Endodermal cell (in vitro differentiated cells): ENCODE measurements around the gene EIF4E2. TPM values are rescaled to one million over a fixed set of nuclear protein-coding genes. Genes with fewer than 3 reads are reported as not detected.
A peak's percentile ranks its signal among the peaks of the same experiment; 100 is the strongest.

Source experiments
- DNase-seq: peaks from one replicate; pipeline ENCODE4 v3.0.0-alpha.2; 2017
- H3K27ac ChIP-seq: 2 replicates; pipeline ENCODE4 v1.5.1; 2013; ENCODE audit warnings: mild to moderate bottlenecking, low read depth, low read length, moderate library complexity
- H3K27me3 ChIP-seq: 2 replicates; pipeline ENCODE4 v1.6.1; 2013; ENCODE audit warnings: mild to moderate bottlenecking, low read length, moderate library complexity; ENCODE audit not compliant: insufficient read depth, control insufficient read depth, poor library complexity, severe bottlenecking
- H3K36me3 ChIP-seq: 2 replicates; pipeline ENCODE4 v1.7.0; 2013; ENCODE audit warnings: mild to moderate bottlenecking, low read length, moderate library complexity; ENCODE audit not compliant: control insufficient read depth, insufficient read depth
- H3K4me1 ChIP-seq: one replicate; pipeline ENCODE4 v1.7.0; 2013; ENCODE audit warnings: low read length; ENCODE audit not compliant: control insufficient read depth, insufficient read depth
- H3K4me3 ChIP-seq: 2 replicates; pipeline ENCODE4 v1.5.1; 2013; ENCODE audit warnings: mild to moderate bottlenecking, low read length, moderate library complexity
- H3K9ac ChIP-seq: 2 replicates; pipeline ENCODE4 v1.6.1; 2013; ENCODE audit warnings: mild to moderate bottlenecking, low read length, moderate library complexity; ENCODE audit not compliant: poor library complexity, severe bottlenecking; ENCODE audit errors: extremely low read depth
- H3K9me3 ChIP-seq: 2 replicates; pipeline ENCODE4 v1.6.1; 2013; ENCODE audit warnings: mild to moderate bottlenecking, low read length, moderate library complexity; ENCODE audit not compliant: control insufficient read depth
- H3K27ac Mint-ChIP-seq: 2 replicates; pipeline ENCODE4 v1.8.0; 2020; ENCODE audit warnings: mixed read lengths
- H3K27me3 Mint-ChIP-seq: 2 replicates; pipeline ENCODE4 v1.8.0; 2021; ENCODE audit warnings: mild to moderate bottlenecking, mixed read lengths; ENCODE audit not compliant: insufficient read depth
- H3K36me3 Mint-ChIP-seq: 2 replicates; pipeline ENCODE4 v1.8.0; 2020; ENCODE audit warnings: low read depth, mixed read lengths
- H3K4me1 Mint-ChIP-seq: 2 replicates; pipeline ENCODE4 v1.8.0; 2020; ENCODE audit warnings: mixed read lengths
- H3K4me3 Mint-ChIP-seq: 2 replicates; pipeline ENCODE4 v1.8.0; 2020; ENCODE audit warnings: mild to moderate bottlenecking, moderate library complexity, mixed read lengths
- H3K9me3 Mint-ChIP-seq: 2 replicates; pipeline ENCODE4 v1.8.0; 2020; ENCODE audit warnings: mild to moderate bottlenecking, mixed read lengths
- WGBS, 2 experiments: methylation state at CpG; one replicate each; pipeline versions ENCODE4 v1.1.5 to v1.1.7; 2013; ENCODE audit warnings: missing lambda C conversion rate in 2 of 2, mixed read lengths in 1 of 2; ENCODE audit not compliant: insufficient coverage in 1 of 2, insufficient read length in 1 of 2; 5-methylcytosine and 5-hydroxymethylcytosine counted together
- total RNA-seq, 2 donors: library from RNA; stranded (reverse); fragmentation: NEBNext Ultra II Directional in 1 of 2; extraction: Animal tissue kit (Norgen Biotek cat#: 25700) in 1 of 2; gene quantifications; 2 replicates in 1 of 2; 3 replicates in 1 of 2; pipeline ENCODE4 v1.2.1, GENCODE V29; 2021
- TF ChIP-seq, protein P1 (sequence below): fragments of 200-600 bp; sonication (generic); conservative IDR thresholded peaks from 2 replicates; pipeline ENCODE4 v1.5.0; 2021; ENCODE audit warnings: antibody characterized with exemption, mild to moderate bottlenecking

EIF4E2 gene
- total RNA-seq, 2 donors from 2014 or later, result 105 to 116 TPM

DNA sequence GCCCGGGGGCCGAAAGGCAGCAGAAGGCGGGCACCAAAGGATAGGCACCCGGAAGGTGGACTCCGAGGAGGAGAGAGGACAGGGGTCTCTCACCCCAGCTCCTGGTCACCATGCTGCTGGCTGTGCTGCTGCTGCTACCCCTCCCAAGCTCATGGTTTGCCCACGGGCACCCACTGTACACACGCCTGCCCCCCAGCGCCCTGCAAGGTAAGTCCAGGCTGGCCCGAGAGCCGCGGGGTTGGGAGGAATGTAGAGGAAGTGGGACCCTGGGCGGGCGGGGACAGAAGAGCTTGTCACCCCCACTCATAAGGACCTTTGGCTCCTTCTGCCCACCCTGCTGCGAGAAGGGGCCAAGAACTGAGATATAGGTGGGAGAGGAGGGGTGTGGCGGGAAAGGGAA lies 30.0 kb upstream of the EIF4E2 start:
- Histone ChIP-seq H3K27ac (no peak overlapping the region), H3K36me3 (no peaks in the 10 kb centered on the region), H3K4me1 (no peaks in the 10 kb centered on the region), H3K4me3 (no peak overlapping the region), H3K9ac (no peak overlapping the region), H3K9me3 (no peaks in the 10 kb centered on the region), H3K27me3 (peaks cover 55% of the 10 kb centered on the region)
- Mint-ChIP-seq H3K4me3 (no peak overlapping the region), H3K27me3 (peaks cover 46% of the 10 kb centered on the region), H3K9me3 (no peaks in the 10 kb centered on the region), H3K4me1 (peaks cover 3% of the 10 kb centered on the region), H3K36me3 (no peaks in the 10 kb centered on the region), H3K27ac (no peak overlapping the region)
- WGBS, 2 experiments, result 87 to 100% methylated on average over 6 to 15 of the region's 15 CpGs
- DNase-seq, result peak; percentile 48
- TF ChIP-seq, protein P1, sequence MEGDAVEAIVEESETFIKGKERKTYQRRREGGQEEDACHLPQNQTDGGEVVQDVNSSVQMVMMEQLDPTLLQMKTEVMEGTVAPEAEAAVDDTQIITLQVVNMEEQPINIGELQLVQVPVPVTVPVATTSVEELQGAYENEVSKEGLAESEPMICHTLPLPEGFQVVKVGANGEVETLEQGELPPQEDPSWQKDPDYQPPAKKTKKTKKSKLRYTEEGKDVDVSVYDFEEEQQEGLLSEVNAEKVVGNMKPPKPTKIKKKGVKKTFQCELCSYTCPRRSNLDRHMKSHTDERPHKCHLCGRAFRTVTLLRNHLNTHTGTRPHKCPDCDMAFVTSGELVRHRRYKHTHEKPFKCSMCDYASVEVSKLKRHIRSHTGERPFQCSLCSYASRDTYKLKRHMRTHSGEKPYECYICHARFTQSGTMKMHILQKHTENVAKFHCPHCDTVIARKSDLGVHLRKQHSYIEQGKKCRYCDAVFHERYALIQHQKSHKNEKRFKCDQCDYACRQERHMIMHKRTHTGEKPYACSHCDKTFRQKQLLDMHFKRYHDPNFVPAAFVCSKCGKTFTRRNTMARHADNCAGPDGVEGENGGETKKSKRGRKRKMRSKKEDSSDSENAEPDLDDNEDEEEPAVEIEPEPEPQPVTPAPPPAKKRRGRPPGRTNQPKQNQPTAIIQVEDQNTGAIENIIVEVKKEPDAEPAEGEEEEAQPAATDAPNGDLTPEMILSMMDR, result no peak

DNA sequence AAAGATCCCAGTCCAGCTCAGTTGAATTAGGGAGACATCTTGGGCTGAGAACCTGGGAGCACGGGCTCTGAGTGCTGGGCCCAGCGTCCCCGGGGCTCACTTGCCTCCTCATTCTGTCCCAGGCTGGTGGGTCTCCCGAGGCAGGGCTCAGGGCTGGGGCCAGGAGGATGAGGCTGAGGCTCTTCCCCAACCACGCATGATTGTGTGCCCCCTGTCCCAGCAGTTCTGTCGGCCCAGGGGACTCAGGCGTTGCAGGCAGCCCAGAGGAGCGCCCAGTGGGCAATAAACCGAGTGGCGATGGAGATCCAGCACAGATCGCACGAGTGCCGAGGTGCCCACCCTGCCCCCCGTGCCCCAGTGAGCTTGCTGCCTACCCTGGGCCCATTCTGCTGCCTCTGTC lies 29.4 kb upstream of the EIF4E2 start:
- no peaks in the 10 kb centered on the region for H3K9me3 ChIP-seq
- no peaks in the 10 kb centered on the region for H3K36me3 ChIP-seq
- TF ChIP-seq, protein P1, result no peak
- no peak overlapping the region for H3K4me3 ChIP-seq
- H3K27me3 ChIP-seq, result peaks cover 55% of the 10 kb centered on the region
- H3K9ac ChIP-seq, result no peak overlapping the region
- DNase-seq, result no peak
- WGBS, 2 experiments, result 88% methylated on average over 11 to 14 of the region's 14 CpGs
- Mint-ChIP-seq H3K27me3 (peaks cover 47% of the 10 kb centered on the region), H3K36me3 (no peaks in the 10 kb centered on the region), H3K4me3 (no peak overlapping the region), H3K27ac (no peak overlapping the region), H3K4me1 (peaks cover 3% of the 10 kb centered on the region), H3K9me3 (no peaks in the 10 kb centered on the region)
- no peaks in the 10 kb centered on the region for H3K4me1 ChIP-seq
- H3K27ac ChIP-seq, result no peak overlapping the region

GRCh38 chr2:232521959-232522622 lies 28.4 kb upstream of the EIF4E2 start:
- DNase-seq, result peak; percentile 85
- H3K9me3 ChIP-seq, result no peaks in the 10 kb centered on the region
- TF ChIP-seq, protein P1, result peak; percentile 98
- no peaks in the 10 kb centered on the region for H3K36me3 Mint-ChIP-seq
- H3K27me3 Mint-ChIP-seq, result peaks cover 45% of the 10 kb centered on the region
- no peaks in the 10 kb centered on the region for H3K36me3 ChIP-seq
- H3K4me1 Mint-ChIP-seq, result no peaks in the 10 kb centered on the region
- no peak overlapping the region for H3K9ac ChIP-seq
- H3K4me1 ChIP-seq, result no peaks in the 10 kb centered on the region
- no peak overlapping the region for H3K4me3 ChIP-seq
- peaks cover 55% of the 10 kb centered on the region for H3K27me3 ChIP-seq
- no peak overlapping the region for H3K27ac ChIP-seq
- H3K4me3 Mint-ChIP-seq, result no peak overlapping the region
- no peaks in the 10 kb centered on the region for H3K9me3 Mint-ChIP-seq
- 10 to 14% methylated on average over 37 to 66 of the region's 66 CpGs for WGBS, 2 experiments
- H3K27ac Mint-ChIP-seq, result no peak overlapping the region
